Coronary artery (tissue), 2 donors: ENCODE data around the gene PITPNM3.

Experiments
- DNase-seq: peaks from one replicate; pipeline ENCODE4 v3.0.0-alpha.2; 2017; ENCODE audit warnings: low spot score
- H3K27ac ChIP-seq, 2 donors: fragments of 200-600 bp; sonication (generic); one replicate each; pipeline ENCODE4 v1.5.1; 2016 to 2019
- H3K4me3 ChIP-seq: fragments of 200-600 bp; sonication (generic); 2 replicates; pipeline ENCODE4 v1.5.1; 2016; ENCODE audit warnings: mild to moderate bottlenecking, moderate library complexity
- CTCF ChIP-seq: fragments of 200-600 bp; sonication (generic); IDR thresholded peaks from one replicate; pipeline ENCODE4 v1.5.1; 2019; ENCODE audit warnings: antibody characterized with exemption

Gene PITPNM3

GRCh38 chr17:6480303-6480675 is 76.1 kb downstream of the PITPNM3 start:
- no peak overlapping the region for H3K27ac ChIP-seq
- no peak for DNase-seq
- TF ChIP-seq CTCF, result no peak
- H3K4me3 ChIP-seq, result no peak overlapping the region

GRCh38 chr17:6479622-6480302 is 76.6 kb downstream of the PITPNM3 start:
- no peak for DNase-seq
- TF ChIP-seq CTCF, result no peak
- no peak overlapping the region for H3K4me3 ChIP-seq
- no peak overlapping the region for H3K27ac ChIP-seq

- Histone ChIP-seq H3K4me3 (no peak overlapping the region), H3K27ac (no peak overlapping the region)
- no peak for DNase-seq
- no peak for TF ChIP-seq CTCF
Observed at GRCh38 chr17:6478486-6478885, 77.9 kb downstream of the PITPNM3 start.

- DNase-seq, result no peak
Observed at GRCh38 chr17:6477831-6478383, 78.4 kb downstream of the PITPNM3 start.

GRCh38 chr17:6476810-6477179 is 79.6 kb downstream of the PITPNM3 start:
- DNase-seq, result no peak
- TF ChIP-seq CTCF, result no peak
- Histone ChIP-seq H3K4me3 (no peak overlapping the region), H3K27ac (no peak overlapping the region)

More at GRCh38 chr17:6477831-6478383, 78.4 kb downstream of the PITPNM3 start:
- Histone ChIP-seq H3K27ac (no peak overlapping the region), H3K4me3 (no peak overlapping the region)
- no peak for TF ChIP-seq CTCF

- no peak overlapping the region for H3K27ac ChIP-seq
- no peak overlapping the region for H3K4me3 ChIP-seq
- no peak for DNase-seq
- no peak for TF ChIP-seq CTCF
Observed at GRCh38 chr17:6476076-6476809, 80.1 kb downstream of the PITPNM3 start.

- Histone ChIP-seq H3K27ac (no peak overlapping the region), H3K4me3 (no peak overlapping the region)
- no peak for DNase-seq
- no peak for TF ChIP-seq CTCF
Observed at GRCh38 chr17:6475411-6475810, 80.9 kb downstream of the PITPNM3 start.
